ENCODE measurements around the gene VARS2.

DNA sequence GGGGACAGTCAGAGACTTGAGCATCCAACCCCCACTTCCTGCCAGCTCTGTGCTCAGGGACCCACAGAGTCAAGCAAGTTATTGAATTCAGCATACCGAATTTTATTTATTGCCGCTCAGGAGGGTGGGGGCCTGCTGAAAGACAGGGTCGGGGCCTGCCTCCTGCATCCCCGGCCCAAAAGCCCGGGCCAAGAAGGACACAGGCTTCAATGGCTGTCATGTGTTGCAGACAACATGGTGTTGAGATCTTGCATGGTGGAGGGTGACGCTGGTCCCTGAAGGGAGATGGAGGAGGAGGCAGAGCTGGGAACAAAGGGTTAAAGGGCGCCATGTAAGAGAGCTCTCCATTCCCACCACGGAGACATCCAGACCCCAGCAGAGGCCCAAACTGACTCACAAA, 17.2 kb downstream of the VARS2 start:
- TF ChIP-seq, protein P1, sequence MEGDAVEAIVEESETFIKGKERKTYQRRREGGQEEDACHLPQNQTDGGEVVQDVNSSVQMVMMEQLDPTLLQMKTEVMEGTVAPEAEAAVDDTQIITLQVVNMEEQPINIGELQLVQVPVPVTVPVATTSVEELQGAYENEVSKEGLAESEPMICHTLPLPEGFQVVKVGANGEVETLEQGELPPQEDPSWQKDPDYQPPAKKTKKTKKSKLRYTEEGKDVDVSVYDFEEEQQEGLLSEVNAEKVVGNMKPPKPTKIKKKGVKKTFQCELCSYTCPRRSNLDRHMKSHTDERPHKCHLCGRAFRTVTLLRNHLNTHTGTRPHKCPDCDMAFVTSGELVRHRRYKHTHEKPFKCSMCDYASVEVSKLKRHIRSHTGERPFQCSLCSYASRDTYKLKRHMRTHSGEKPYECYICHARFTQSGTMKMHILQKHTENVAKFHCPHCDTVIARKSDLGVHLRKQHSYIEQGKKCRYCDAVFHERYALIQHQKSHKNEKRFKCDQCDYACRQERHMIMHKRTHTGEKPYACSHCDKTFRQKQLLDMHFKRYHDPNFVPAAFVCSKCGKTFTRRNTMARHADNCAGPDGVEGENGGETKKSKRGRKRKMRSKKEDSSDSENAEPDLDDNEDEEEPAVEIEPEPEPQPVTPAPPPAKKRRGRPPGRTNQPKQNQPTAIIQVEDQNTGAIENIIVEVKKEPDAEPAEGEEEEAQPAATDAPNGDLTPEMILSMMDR (tag by site-specific recombination; IDR thresholded peaks at IDR 0.05) = no peak
- TF ChIP-seq ZNF600 (tag by site-specific recombination; IDR thresholded peaks at IDR 0.05) (no peak), ZBTB1 (tag by site-specific recombination; IDR thresholded peaks at IDR 0.05) (no peak), MEIS1 (CRISPR knock-in tag; IDR thresholded peaks at IDR 0.05; ENCODE audit: borderline replicate concordance) (no peak)
- TF ChIP-seq, protein P2, sequence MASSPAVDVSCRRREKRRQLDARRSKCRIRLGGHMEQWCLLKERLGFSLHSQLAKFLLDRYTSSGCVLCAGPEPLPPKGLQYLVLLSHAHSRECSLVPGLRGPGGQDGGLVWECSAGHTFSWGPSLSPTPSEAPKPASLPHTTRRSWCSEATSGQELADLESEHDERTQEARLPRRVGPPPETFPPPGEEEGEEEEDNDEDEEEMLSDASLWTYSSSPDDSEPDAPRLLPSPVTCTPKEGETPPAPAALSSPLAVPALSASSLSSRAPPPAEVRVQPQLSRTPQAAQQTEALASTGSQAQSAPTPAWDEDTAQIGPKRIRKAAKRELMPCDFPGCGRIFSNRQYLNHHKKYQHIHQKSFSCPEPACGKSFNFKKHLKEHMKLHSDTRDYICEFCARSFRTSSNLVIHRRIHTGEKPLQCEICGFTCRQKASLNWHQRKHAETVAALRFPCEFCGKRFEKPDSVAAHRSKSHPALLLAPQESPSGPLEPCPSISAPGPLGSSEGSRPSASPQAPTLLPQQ (tag by site-specific recombination; IDR thresholded peaks at IDR 0.05) = no peak
